ENCODE data around the gene TEX13C. TPM values are rescaled to one million over a fixed set of nuclear protein-coding genes. Genes with fewer than 3 reads are reported as not detected.
"Not testable (repeated sequence)": the region's sequence is repeated elsewhere in the genome, so short reads cannot be mapped to it uniquely, and the experiment has no call there.

TEX13C gene
- polyA plus RNA-seq (2014; cell fraction: cytosol; rRNA removed) = not detected in 2 replicates
- polyA plus RNA-seq (2014; cell fraction: nucleus; rRNA removed) = not detected in 2 replicates

DNA sequence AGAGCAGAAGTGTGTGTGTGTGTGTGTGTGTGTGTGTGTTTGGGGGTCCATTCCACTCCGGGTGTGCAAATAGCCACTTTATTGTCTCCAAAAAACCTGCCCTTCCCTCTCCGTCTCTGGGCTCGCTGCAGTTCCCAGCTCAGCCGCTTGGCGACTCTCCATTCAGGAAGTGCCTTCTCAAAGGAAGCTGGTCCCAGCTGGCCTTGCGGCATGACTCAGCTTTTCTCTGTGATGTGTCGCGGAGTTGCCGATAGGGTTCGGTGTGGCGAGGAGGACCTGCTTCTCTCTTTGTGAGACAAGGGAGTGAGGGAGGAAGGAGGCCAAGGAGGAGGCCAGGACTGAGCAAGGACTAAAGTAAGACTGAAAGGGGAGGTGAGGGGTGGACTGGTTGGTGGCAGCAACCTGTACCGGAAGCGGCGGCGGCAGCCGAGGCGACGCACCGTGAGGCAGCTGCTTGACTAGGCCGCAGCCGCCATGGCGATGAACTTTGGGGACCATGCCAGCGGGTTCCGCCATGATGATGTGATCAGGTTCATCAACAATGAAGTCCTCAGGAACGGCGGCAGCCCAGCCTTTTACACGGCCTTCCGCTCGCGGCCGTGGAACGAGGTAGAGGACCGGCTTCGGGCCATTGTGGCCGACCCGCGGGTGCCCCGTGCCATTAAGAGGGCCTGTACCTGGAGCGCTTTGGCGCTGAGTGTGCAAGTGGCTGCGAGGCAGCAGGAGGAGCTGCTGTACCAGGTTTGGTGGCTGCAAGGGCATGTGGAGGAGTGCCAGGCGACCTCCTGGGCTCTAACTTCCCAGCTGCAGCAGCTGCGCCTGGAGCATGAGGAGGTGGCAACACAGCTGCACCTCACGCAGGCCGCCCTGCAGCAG is at the start of gene TEX13C:
Gene TEX13C, plus strand, starts transcription at position 226 of the 876 bp plus-strand sequence. Its CDS starts 249 bp downstream, at position 475.
- no peak for DNase-seq (ENCODE audit: low spot score)

DNA sequence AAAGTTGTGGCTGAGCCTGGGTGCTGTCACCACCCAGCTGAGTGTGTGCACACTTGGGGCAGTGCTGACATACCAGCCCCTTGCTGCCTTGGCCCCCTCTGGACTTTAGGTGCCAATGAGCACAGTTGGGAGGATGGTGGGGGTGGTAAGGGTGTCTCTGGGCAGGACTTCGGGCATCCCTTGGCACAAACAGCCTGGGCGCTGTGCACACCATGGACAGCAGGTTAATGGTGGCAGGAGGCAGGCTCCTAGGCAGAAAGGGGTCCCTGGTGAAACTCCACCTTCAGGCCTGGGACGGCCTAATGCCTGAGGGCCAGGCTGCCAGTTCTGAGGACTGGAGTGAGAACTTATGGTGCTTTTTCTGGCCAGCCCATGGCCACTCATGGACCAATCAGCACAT is 32.4 kb upstream of the TEX13C start:
- no peak for DNase-seq (ENCODE audit: low spot score)

DNA sequence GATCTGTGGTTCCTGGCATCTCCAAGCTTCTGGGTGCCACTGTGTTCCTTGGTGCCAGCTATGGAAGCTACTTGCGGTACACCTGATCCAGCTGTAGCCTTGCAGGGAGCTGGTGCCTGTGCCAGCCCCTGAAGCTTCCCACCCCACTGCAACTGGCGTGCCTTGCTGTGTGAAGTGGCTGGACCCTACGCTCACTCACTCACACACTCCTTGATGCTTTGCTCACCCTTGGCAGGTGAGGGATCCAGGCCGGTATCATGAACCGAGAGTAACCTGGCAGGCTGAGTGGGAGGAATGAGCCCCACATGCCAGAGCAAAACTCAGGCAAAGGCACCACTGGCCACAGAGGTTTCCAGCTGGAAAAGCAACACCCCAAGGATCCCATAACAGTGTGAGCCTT is 31.3 kb upstream of the TEX13C start:
- DNase-seq (ENCODE audit: low spot score) = no peak

DNA sequence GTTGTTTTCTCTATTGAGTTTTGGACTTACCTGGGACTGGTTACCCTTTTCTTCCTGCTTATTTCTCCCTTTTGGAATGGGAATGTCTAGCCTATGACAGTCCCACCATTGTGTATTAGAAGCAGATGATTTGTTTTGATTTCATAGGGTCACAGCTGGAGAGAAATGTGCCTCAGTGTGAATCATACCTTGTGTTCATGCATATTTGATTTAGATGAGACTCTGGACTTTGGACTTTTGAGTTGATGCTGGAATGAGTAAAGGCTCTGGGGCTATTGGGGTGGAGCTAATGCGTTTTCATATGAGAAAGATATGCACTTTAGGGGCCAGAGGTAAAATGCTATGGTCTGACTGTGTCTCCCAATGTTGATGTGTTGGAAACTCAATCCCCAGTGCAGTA is 30.5 kb upstream of the TEX13C start:
- no peak for DNase-seq (ENCODE audit: low spot score)

DNA sequence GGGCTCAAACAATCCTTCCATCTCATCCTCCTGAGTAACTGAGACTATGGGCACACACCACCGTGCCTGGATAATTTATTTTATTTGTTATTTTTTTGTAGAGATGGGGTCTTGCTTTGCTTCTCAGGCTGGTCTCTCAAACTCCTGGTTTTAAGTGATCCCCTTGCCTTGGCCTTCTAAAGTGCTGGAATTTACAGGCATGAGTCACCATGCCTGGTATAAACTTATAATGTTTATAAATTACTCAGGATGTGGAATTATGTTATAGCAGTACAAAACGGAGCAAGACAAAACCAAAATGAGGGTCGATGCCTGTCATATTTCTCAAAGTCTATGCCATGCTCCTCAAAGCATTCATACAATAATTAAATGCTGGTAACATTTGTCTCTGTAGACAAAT is 29.8 kb upstream of the TEX13C start:
- DNase-seq (ENCODE audit: low spot score) = no peak

DNA sequence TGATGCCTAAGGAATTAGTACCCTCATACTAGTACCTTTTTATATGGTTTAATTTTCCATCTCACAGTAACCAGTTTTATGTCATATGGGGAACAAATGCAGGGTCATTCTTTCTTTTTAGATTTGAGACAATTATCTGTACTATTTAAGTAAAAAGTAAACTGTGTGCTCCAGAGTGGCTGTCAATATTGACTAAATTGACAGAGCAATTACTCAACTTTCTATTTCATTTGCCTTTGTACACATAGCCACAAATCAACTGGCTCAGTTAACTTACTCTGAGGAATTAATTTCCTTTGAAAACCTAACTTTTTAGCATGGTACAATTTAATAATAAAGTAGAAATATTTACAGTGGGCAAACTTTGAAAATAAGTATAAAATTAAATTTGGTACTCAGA is 28.5 kb upstream of the TEX13C start:
- no peak for DNase-seq (ENCODE audit: low spot score)

DNA sequence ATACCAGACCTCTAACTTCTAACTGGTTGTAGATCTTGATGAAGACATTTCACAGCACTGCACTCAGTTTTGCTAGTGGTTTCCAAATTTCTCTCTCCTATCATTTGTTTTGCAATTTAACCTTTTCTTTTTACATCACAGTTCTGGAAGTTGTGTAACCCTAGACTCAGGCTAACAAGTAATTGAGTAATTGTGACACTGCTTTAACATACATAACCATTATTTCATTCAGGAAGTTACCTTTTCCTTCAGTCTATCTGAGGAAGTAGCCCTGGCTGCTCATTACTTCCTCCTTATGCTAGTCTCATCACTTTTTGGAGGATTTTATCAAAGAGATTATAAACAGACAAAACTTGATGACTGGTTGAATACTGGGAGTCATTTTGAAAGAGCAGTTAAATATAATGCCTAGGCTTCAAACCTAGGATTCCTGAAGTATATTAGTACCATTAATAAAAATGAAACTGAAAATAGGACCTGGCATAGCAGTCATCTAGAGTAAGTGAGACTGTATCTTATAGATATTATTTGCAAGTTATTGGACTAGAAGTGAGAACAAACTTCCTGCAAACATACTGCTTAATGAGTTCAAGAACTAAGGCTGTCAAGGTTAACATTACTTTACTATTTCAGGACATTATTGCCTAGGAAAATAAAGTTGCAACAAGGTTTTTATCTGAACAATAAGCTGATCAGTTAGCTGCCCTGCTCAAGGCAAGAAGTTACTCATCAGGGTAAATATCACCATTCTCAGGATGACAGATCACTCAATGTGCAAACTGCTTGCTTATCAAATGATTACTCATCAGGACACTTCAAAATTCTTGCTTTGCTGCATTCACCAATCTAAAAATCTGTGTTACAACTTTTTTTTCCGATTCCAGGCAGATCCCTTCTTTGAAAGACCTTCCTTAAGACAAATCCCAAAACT is 25.6 kb upstream of the TEX13C start:
- DNase-seq (ENCODE audit: low spot score) = no peak

DNA sequence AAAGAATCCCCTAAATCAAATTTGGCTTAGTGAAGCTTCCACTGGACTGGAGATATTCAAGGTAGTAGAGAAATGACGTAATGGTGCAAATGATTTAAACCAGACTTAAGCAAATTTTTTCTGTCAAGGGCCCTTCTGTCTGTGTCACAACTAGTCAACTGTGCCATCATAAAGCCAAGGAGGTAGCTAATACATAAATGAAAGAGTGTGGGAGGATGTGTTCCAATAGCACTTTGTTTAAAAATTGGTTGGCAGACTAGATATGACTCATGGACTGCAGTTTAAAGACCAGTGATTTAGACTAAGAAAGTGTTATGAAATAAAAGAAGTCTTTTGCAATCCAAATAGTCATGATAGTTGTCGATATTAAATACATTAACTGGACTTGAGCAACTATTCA is 24.3 kb upstream of the TEX13C start:
- DNase-seq (ENCODE audit: low spot score) = no peak

DNA sequence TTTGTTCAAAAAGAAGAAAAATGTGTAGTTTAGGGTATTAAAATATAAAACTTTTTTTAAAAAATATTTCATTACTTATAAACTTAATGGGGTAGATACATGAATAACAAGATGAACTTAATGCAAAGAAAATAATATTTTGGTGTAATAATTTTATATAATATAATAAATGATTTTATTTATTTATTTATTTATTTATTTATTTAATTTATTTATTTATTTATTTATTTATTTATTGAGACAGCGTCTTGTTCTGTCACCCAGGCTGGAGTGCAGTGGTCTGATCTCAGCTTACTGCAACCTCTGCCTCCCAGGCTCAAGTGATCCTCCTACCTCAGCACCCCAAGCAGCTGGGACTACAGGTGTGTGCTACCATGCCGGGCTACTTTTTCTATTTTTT is 20.8 kb upstream of the TEX13C start:
- DNase-seq (ENCODE audit: low spot score) = no peak

DNA sequence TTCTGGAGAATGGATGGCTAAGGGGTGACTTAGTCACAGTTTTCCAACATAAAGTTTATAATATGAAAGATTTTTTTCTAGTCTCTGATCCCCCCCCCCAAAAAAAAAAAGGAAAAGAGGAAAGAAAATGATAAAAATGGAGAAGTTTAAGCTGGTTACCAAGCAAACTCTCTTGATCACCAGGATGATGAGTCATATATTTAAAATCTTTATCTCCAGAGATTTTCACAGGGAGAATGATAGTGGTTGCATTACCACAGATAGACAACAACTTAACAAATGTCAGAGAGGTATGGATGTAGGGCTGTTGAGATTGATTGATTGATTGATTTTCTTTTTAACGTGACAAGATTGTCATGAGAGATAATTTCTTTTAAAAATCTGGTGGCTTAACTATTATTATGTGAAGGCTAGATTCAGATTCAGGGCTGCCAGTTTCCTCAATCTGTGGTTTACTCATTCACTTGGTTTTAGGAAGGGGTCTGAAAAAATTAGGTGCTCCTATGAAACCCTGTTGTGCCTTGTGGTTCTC is 13.3 kb upstream of the TEX13C start:
- no peak for DNase-seq (ENCODE audit: low spot score)

DNA sequence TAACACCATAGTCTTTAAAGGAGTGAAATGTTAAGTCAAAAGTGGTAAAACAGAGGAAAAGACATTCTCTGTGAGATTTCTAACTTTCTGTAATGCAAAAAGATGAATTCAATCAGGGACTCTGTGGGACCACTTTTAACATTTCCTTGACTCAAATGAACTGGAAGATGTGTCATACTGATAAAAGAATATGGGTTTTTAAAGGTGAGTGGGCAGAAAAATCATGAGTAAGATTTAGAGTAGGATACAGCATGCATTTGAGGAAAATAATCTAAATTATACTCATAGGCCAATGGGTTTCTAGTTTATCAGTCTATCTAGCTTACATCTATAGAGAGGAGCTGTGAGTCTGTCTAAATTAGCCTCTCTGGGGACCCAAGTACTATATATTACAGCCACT is 11.0 kb upstream of the TEX13C start:
- DNase-seq (ENCODE audit: low spot score) = no peak

DNA sequence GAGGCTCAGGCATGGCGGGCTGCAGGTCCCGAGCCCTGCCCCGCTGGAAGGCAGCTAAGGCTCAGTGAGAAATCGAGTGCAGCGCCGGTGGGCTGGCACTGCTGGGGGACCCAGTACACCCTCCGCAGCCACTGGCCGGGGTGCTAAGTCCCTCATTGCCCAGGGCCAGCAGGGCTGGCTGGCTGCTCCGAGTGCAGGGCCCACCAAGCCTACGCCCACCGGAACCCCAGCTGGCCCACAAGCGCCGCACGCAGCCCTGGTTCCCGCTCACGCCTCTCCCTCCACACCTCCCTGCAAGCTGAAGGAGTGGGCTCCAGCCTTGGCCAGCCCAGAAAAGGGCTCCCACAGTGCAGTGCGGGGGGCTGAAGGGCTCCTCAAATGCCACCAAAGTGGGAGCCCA is 505 bp upstream of the TEX13C start:
- not testable (repeated sequence) for DNase-seq (ENCODE audit: low spot score)

DNA sequence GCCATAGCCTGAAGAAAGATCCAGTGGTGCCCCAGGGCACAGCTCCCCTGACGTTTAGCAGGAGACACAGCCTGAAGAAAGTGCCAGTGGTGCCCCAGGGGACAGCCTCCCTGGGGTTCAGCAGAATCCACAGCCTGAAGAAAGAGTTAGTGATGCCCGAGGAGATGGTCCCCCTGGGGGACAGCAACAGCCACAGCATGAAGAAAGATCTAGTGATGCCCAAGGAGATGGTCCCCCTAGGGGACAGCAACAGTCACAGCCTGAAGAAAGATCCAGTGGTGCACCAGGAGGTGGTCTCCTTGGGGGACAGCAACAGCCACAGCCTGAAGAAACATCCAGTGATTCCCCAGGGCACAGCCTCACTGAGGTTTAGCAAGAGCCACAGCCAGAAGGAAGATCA is 2.8 kb downstream of the TEX13C start:
- no peak for DNase-seq (ENCODE audit: low spot score)

DNA sequence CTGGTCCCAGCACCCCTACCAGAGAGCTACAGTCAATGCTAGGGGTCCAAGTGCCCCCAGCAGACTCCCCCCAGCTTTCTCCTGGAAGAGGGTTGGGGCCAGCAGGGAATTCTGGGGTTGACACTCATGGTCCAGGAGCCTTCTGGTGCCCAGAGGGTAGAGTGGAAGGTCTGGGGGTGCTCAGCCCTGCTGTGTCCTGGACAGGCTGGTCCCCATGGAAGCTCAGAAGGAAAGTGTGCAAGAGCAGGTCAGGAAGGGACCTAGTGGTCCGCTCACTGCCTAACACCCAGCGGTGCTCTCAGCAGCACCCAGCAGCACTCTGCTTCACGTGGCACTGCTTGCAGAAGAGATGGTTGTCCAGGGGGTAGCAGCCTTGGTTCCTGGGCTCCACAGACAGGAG is 6.9 kb downstream of the TEX13C start:
- no peak for DNase-seq (ENCODE audit: low spot score)

DNA sequence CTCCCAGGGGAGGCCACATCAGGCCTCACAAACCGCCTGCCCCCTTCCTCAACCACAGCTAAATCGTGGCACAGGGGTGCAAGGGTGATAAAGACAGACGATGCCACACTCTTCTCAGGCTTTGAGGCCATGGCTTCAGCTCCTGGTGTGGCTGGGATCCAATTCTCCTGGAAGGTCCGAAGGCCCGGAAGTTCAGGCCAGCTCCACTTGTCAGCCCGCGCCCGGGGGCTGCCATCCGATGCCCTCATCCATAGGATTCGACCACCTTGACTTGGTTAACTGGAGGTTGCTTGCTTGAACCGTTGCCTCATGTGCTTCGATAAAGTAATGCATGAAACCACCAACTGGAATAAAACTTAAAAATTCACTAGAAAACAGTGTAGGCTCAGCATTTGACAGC is 8.2 kb downstream of the TEX13C start:
- no peak for DNase-seq (ENCODE audit: low spot score)

DNA sequence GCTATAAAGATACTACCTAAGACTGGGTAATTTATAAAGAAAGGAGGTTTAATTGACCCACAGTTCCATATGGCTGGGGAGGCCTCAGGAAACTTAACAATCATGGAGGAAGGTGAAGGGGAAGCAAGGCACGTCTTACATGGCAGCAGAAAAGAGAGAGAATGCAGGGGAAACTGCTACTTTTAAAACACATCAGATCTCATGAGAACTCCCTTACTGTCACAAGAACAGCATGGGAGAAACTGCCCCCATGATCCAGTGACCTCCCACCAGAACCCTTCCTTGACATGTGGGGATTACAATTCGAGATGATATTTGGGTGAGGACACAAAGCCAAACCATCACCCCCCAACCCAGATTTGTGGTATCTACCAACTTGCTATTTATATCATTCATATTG is 13.9 kb downstream of the TEX13C start:
- DNase-seq (ENCODE audit: low spot score) = no peak

DNA sequence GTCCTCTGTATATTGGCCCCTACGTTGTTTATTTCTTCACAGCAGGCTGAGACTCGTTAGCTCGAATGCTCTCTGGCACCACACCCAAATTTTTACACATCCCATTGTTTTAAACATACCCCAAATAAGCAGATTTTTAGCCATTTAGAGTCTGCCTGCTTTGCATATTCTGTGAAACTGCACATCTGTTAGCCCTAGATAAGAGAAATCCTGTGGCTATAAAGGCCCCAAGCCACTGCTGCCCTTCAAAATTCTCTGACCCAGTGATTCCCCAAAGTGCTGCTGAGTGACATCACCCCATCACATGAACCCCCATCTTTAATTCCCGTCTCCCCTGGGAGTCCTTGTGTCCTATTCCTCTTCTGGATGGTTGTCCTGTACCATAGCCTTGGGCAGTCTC is 20.8 kb downstream of the TEX13C start:
- no peak for DNase-seq (ENCODE audit: low spot score)

DNA sequence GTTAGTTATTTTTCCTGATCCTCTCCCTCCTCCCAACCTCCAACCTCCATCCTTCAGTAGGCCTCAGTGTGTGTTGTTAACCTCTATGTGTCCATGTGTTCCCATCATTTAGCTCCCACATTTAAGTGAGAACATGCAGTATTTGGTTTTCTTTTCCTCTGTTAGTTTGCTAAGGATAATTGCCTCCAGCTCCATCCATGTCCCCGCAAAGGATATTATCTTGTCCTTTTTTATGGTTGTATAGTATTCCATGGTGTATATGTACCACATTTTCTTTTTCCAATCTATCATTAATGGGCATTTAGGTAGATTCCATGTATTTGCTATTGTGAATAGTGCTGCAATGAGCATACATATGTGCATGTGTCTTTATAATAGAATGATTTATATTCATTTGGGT is 54.5 kb downstream of the TEX13C start:
- DNase-seq (ENCODE audit: low spot score) = no peak

Measured in SK-N-DZ (cell line).